ENCODE results near the gene PCDH1.

Gene PCDH1

DNA sequence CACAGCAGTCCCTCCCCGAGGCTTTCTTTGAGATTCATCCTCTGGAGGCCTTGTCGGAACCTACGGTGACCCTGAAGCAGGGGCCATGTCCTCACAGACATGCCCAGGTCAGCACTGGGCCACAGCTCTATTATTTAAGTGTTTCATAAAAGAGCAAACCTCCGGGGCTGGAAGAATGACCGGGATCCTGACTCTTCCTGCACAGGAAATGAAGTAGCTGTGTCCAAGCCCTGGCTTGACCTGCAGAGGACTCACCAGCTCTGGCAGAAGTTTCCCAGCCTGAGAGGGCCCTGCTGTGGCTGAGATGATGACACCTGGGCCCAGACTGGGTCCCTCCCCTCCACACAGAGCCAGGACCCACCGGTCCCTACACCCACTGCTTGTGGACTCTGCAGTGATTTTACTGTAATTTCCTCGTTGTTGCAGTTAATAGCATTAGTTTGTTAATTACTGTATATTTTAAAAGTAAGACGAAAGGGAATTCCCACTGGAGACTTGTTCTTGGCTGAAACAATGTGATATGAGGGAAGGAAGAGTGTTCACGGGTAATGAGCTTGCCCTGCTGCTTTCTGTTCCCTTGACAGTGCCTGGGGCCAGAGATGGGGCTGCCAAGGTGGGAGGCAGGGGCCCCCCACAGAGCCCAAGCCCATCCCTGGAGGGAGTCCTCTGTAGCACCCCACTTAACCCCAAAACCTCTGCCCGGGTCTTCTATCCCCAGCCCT lies 72.2 kb downstream of the PCDH1 start:
- no peak for DNase-seq

DNA sequence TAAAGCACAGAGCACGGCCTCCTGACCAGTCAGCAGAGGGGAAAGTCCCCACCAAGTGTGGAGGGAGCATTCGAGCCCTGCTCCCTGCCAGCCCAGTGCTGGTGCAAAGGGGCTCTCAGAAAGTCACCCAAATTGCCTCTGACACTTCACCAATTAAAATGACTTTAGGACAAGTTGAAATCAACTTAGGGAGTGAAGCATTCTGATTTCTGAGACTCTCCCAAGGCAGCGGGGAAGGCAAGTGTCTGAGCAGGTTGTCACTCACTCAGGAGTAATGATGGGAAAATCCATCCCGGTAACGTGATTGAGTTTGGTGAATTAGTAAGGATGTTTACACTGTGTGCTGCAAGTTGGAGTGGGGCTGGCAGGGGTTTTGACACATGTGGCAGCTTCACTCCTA lies 73.7 kb downstream of the PCDH1 start:
- no peak for DNase-seq

Data from NCI-H1105 treated with DMSO at 0.1 percent for 48 hours (cell line).